Upper lobe of right lung (tissue), 1 donor: ENCODE results near the gene NPHP3. TPM values are rescaled to one million over a fixed set of nuclear protein-coding genes. Genes with fewer than 3 reads are reported as not detected.
"Not testable (repeated sequence)": the region's sequence is repeated elsewhere in the genome, so short reads cannot be mapped to it uniquely, and the experiment has no call there.

Source experiments
- ATAC-seq: fragments of 200-7000 bp; cut with Tn5 transposase; one replicate; pipeline ENCODE4 v1.9.1; 2020; ENCODE audit warnings: mild to moderate bottlenecking, moderate library complexity
- DNase-seq: peaks from one replicate; pipeline ENCODE4 v3.0.0-alpha.2; 2020
- H3K27ac ChIP-seq: fragments of 200-600 bp; one replicate; pipeline ENCODE4 v1.8.0; 2022
- H3K27me3 ChIP-seq: fragments of 200-600 bp; one replicate; pipeline ENCODE4 v1.8.0; 2022; ENCODE audit warnings: mild to moderate bottlenecking
- H3K36me3 ChIP-seq: fragments of 200-600 bp; one replicate; pipeline ENCODE4 v1.8.0; 2022
- H3K4me1 ChIP-seq: fragments of 200-600 bp; one replicate; pipeline ENCODE4 v1.8.0; 2022
- H3K4me3 ChIP-seq: fragments of 200-600 bp; one replicate; pipeline ENCODE4 v1.8.0; 2022; ENCODE audit warnings: mild to moderate bottlenecking
- H3K9me3 ChIP-seq: fragments of 200-600 bp; one replicate; pipeline ENCODE4 v1.8.0; 2022
- CTCF ChIP-seq: fragments of 200-600 bp; IDR thresholded peaks from one replicate; pipeline ENCODE4 v1.8.0; 2022; ENCODE audit warnings: antibody characterized with exemption
- intact Hi-C: fragments of 100-400 bp; cut with DNase I; formaldehyde crosslinking; loops from one replicate; pipeline ENCODE4 v1.11.0; 2022
- total RNA-seq: library from RNA; stranded (reverse); fragmentation: NEBNext Ultra II Directional; extraction: Animal tissue kit (Norgen Biotek cat#: 25700); gene quantifications from one replicate; pipeline ENCODE4 v1.2.1, GENCODE V29; 2021
- donor health status: DM: no; HTN: yes; CAD: no; lungs with severe emphysema.

The NPHP3 gene
- total RNA-seq, 1 donor from 2014 or later, result 33.7 TPM

- H3K36me3 ChIP-seq, result peaks cover 29% of the 10 kb centered on the region
- H3K27me3 ChIP-seq, result no peaks in the 10 kb centered on the region
- H3K4me3 ChIP-seq, result no peak overlapping the region
- H3K9me3 ChIP-seq, result no peaks in the 10 kb centered on the region
- TF ChIP-seq CTCF, result peak; percentile 80
- no peak for DNase-seq
- no peaks in the 10 kb centered on the region for H3K4me1 ChIP-seq
- ATAC-seq, result peak; percentile 65
- intact Hi-C loops, result loop anchor here (5.0 kb wide), 1 partner anchor 110 kb away; no protein-coding TSS in a partner anchor
- no peak overlapping the region for H3K27ac ChIP-seq
These were observed 80.2 kb downstream of the NPHP3 start for GRCh38 chr3:132641837-132642538.

GRCh38 chr3:132641427-132641826 is 80.8 kb downstream of the NPHP3 start:
- ATAC-seq, H3K4me1 ChIP-seq, H3K27me3 ChIP-seq, H3K9me3 ChIP-seq, DNase-seq, H3K4me3 ChIP-seq, H3K27ac ChIP-seq: not testable (repeated sequence)
- intact Hi-C loops, result loop anchor here (5.0 kb wide), 1 partner anchor 109 kb away; no protein-coding TSS in a partner anchor
- peaks cover 33% of the 10 kb centered on the region for H3K36me3 ChIP-seq

GRCh38 chr3:132638706-132639105 is 83.5 kb downstream of the NPHP3 start:
- TF ChIP-seq CTCF, result no peak
- no peaks in the 10 kb centered on the region for H3K9me3 ChIP-seq
- H3K4me3 ChIP-seq, result no peak overlapping the region
- intact Hi-C loops, result no loop called here
- H3K36me3 ChIP-seq, result peaks cover 39% of the 10 kb centered on the region
- no peak overlapping the region for H3K27ac ChIP-seq
- H3K4me1 ChIP-seq, result no peaks in the 10 kb centered on the region
- ATAC-seq, result no peak
- no peaks in the 10 kb centered on the region for H3K27me3 ChIP-seq
- no peak for DNase-seq

GRCh38 chr3:132637590-132637989 is 84.6 kb downstream of the NPHP3 start:
- Histone ChIP-seq H3K27me3 (no peaks in the 10 kb centered on the region), H3K36me3 (peaks cover 39% of the 10 kb centered on the region), H3K4me3 (no peak overlapping the region), H3K27ac (no peak overlapping the region), H3K9me3 (no peaks in the 10 kb centered on the region), H3K4me1 (no peaks in the 10 kb centered on the region)
- no peak for TF ChIP-seq CTCF
- no peak for ATAC-seq
- no peak for DNase-seq
- intact Hi-C loops, result no loop called here

- H3K4me1 ChIP-seq, result no peaks in the 10 kb centered on the region
- no peak overlapping the region for H3K27ac ChIP-seq
- no peak overlapping the region for H3K4me3 ChIP-seq
- intact Hi-C loops, result no loop called here
- ATAC-seq (no peak), DNase-seq (no peak)
- no peaks in the 10 kb centered on the region for H3K27me3 ChIP-seq
- no peaks in the 10 kb centered on the region for H3K9me3 ChIP-seq
- no peak for TF ChIP-seq CTCF
- peaks cover 35% of the 10 kb centered on the region for H3K36me3 ChIP-seq
These were observed 87.2 kb downstream of the NPHP3 start for GRCh38 chr3:132635052-132635451.

Other genes starting within 250 kb of the NPHP3 start
- 8.0 TPM for gene ACKR4, start 125.1 kb downstream of the NPHP3 start, total RNA-seq
- gene ACAD11, start 62.6 kb downstream of the NPHP3 start, total RNA-seq, result 19.1 TPM
- 35.1 TPM for gene UBA5, start 62.1 kb downstream of the NPHP3 start, total RNA-seq